Parathyroid adenoma (tissue), 2 donors: ENCODE measurements around the gene ANKLE2.

Experiments used
- H2AFZ ChIP-seq: fragments of 300-600 bp; sonication (generic); one replicate; pipeline ENCODE4 v1.7.0; 2017; ENCODE audit warnings: antibody characterized with exemption, mild to moderate bottlenecking
- H3K27ac ChIP-seq: fragments of 300-600 bp; sonication (generic); one replicate; pipeline ENCODE4 v1.7.0; 2017
- H3K27me3 ChIP-seq: fragments of 300-600 bp; sonication (generic); one replicate; pipeline ENCODE4 v1.7.0; 2017; ENCODE audit warnings: low read length; ENCODE audit not compliant: control insufficient read depth, insufficient read depth
- H3K36me3 ChIP-seq: fragments of 300-600 bp; sonication (generic); one replicate; pipeline ENCODE4 v1.7.0; 2017; ENCODE audit warnings: low read length; ENCODE audit not compliant: control insufficient read depth, insufficient read depth
- H3K4me1 ChIP-seq: fragments of 300-600 bp; sonication (generic); one replicate; pipeline ENCODE4 v1.7.0; 2017; ENCODE audit warnings: control low read depth
- H3K4me2 ChIP-seq: fragments of 300-600 bp; sonication (generic); one replicate; pipeline ENCODE4 v1.7.0; 2017; ENCODE audit warnings: low read length
- H3K4me3 ChIP-seq: fragments of 300-600 bp; sonication (generic); one replicate; pipeline ENCODE4 v1.7.0; 2017; ENCODE audit warnings: low read depth, low read length
- H3K79me2 ChIP-seq: fragments of 300-600 bp; sonication (generic); one replicate; pipeline ENCODE4 v1.7.0; 2017; ENCODE audit warnings: control low read depth
- H3K9ac ChIP-seq: fragments of 300-600 bp; sonication (generic); one replicate; pipeline ENCODE4 v1.7.0; 2017; ENCODE audit warnings: mild to moderate bottlenecking
- H3K9me3 ChIP-seq: fragments of 300-600 bp; sonication (generic); one replicate; pipeline ENCODE4 v1.7.0; 2017; ENCODE audit warnings: low read length; ENCODE audit not compliant: control insufficient read depth
- CTCF ChIP-seq: fragments of 300-600 bp; sonication (generic); IDR thresholded peaks from one replicate; pipeline ENCODE4 v1.7.0; 2017; ENCODE audit warnings: antibody characterized with exemption, mild to moderate bottlenecking
- donor health status: primary hyperparathyroidism.

The ANKLE2 gene

GRCh38 chr12:132724506-132725241 lies 37.0 kb downstream of the ANKLE2 start:
- H3K36me3 ChIP-seq, result no peaks in the 10 kb centered on the region

GRCh38 chr12:132723764-132724140 lies 37.9 kb downstream of the ANKLE2 start:
- Histone ChIP-seq H3K27me3 (no peaks in the 10 kb centered on the region), H3K79me2 (peaks cover 3% of the 10 kb centered on the region), H2AFZ (no peak overlapping the region), H3K27ac (no peak overlapping the region), H3K4me1 (no peaks in the 10 kb centered on the region), H3K9me3 (no peaks in the 10 kb centered on the region), H3K36me3 (no peaks in the 10 kb centered on the region), H3K4me2 (no peak overlapping the region), H3K4me3 (no peak overlapping the region), H3K9ac (no peak overlapping the region)
- TF ChIP-seq CTCF, result no peak

More at GRCh38 chr12:132724506-132725241, 37.0 kb downstream of the ANKLE2 start:
- Histone ChIP-seq H3K9ac (no peak overlapping the region), H3K9me3 (no peaks in the 10 kb centered on the region), H2AFZ (no peak overlapping the region), H3K27ac (no peak overlapping the region), H3K4me2 (no peak overlapping the region), H3K79me2 (peaks cover 3% of the 10 kb centered on the region), H3K4me3 (no peak overlapping the region), H3K4me1 (no peaks in the 10 kb centered on the region), H3K27me3 (no peaks in the 10 kb centered on the region)
- TF ChIP-seq CTCF, result no peak

GRCh38 chr12:132723015-132723763 lies 38.4 kb downstream of the ANKLE2 start:
- no peaks in the 10 kb centered on the region for H3K9me3 ChIP-seq
- H3K27ac ChIP-seq, result no peak overlapping the region
- H3K9ac ChIP-seq, result no peak overlapping the region
- H2AFZ ChIP-seq, result no peak overlapping the region
- no peaks in the 10 kb centered on the region for H3K4me1 ChIP-seq
- peaks cover 3% of the 10 kb centered on the region for H3K79me2 ChIP-seq
- no peaks in the 10 kb centered on the region for H3K36me3 ChIP-seq
- no peak overlapping the region for H3K4me3 ChIP-seq
- TF ChIP-seq CTCF, result no peak
- H3K4me2 ChIP-seq, result no peak overlapping the region
- H3K27me3 ChIP-seq, result no peaks in the 10 kb centered on the region

- no peaks in the 10 kb centered on the region for H3K36me3 ChIP-seq
- H3K27ac ChIP-seq, result no peak overlapping the region
- peaks cover 3% of the 10 kb centered on the region for H3K79me2 ChIP-seq
- H3K4me3 ChIP-seq, result no peak overlapping the region
- H3K9me3 ChIP-seq, result no peaks in the 10 kb centered on the region
- H3K4me2 ChIP-seq, result no peak overlapping the region
- H3K9ac ChIP-seq, result no peak overlapping the region
- H3K4me1 ChIP-seq, result no peaks in the 10 kb centered on the region
- TF ChIP-seq CTCF, result no peak
- H2AFZ ChIP-seq, result no peak overlapping the region
- H3K27me3 ChIP-seq, result no peaks in the 10 kb centered on the region
Observed at GRCh38 chr12:132720606-132721345, 40.9 kb downstream of the ANKLE2 start.
